GM11168 (cell line): ENCODE data around the gene CAMKMT.

Experiments
- in situ Hi-C: fragments of 300-500 bp; cut with MboI; formaldehyde crosslinking; loops from one replicate; pipeline ENCODE4 v1.12.0; 2022; ENCODE audit warnings: low sequenced_read_pairs; ENCODE audit not compliant: unreplicated experiment

The CAMKMT gene

GRCh38 chr2:44804406-44805265, 442.9 kb downstream of the CAMKMT start:
- in situ Hi-C loops = no loop called here

GRCh38 chr2:44805401-44806235, 443.9 kb downstream of the CAMKMT start:
- in situ Hi-C loops = no loop called here

GRCh38 chr2:44807201-44808025, 445.7 kb downstream of the CAMKMT start:
- in situ Hi-C loops = no loop called here

GRCh38 chr2:44810892-44811530, 449.3 kb downstream of the CAMKMT start:
- in situ Hi-C loops = no loop called here

GRCh38 chr2:44813165-44813564, 451.4 kb downstream of the CAMKMT start:
- in situ Hi-C loops = no loop called here

GRCh38 chr2:44813658-44814057, 451.9 kb downstream of the CAMKMT start:
- in situ Hi-C loops = no loop called here

GRCh38 chr2:44817256-44817655, 455.5 kb downstream of the CAMKMT start:
- in situ Hi-C loops = no loop called here

- in situ Hi-C loops = no loop called here
These were observed 456.1 kb downstream of the CAMKMT start for GRCh38 chr2:44817673-44818335.

- in situ Hi-C loops = no loop called here
These were observed 457.3 kb downstream of the CAMKMT start for GRCh38 chr2:44819061-44819460.

GRCh38 chr2:44821500-44821899, 459.8 kb downstream of the CAMKMT start:
- in situ Hi-C loops = no loop called here

GRCh38 chr2:44822174-44822573, 460.4 kb downstream of the CAMKMT start:
- in situ Hi-C loops = no loop called here
